K562 (cell line): ENCODE measurements around the gene RSPH6A. TPM values are rescaled to one million over a fixed set of nuclear protein-coding genes. Genes with fewer than 3 reads are reported as not detected.

Experiments
- AFF4 ChIP-seq: sonication (generic); formaldehyde crosslinking; IDR thresholded peaks from 2 replicates; pipeline ENCODE4 v1.8.0; 2023; ENCODE audit warnings: mild to moderate bottlenecking, missing genetic modification reagents
- ARHGAP35 ChIP-seq: fragments of 450-650 bp; IDR thresholded peaks from 2 replicates; pipeline ENCODE4 v1.6.1; 2018; ENCODE audit not compliant: partially characterized antibody
- CHD2 ChIP-seq: IDR thresholded peaks from 2 replicates; pipeline ENCODE4 v1.6.1; 2011; ENCODE audit warnings: low read depth, low read length
- ELF1 ChIP-seq: fragments of 200-800 bp; sonication (Bioruptor generic); IDR thresholded peaks from 2 replicates; pipeline ENCODE4 v1.6.1; 2016; ENCODE audit warnings: missing genetic modification characterization, missing compliant biosample characterization
- EP300 ChIP-seq: IDR thresholded peaks from 2 replicates; pipeline ENCODE4 v1.6.1; 2012; ENCODE audit warnings: low read length, improper control_type of control experiment
- FOXJ2 ChIP-seq: fragments of 200-800 bp; sonication (Bioruptor generic); IDR thresholded peaks from 2 replicates; pipeline ENCODE4 v1.6.1; 2016; ENCODE audit warnings: missing genetic modification characterization, missing compliant biosample characterization
- JUN ChIP-seq, 2 experiments: sonication (generic) in 1 of 2; formaldehyde crosslinking in 1 of 2; IDR thresholded peaks; 2 replicates each; pipeline versions ENCODE4 v1.6.1 to v1.8.0; 2012 to 2022; ENCODE audit warnings: borderline replicate concordance in 2 of 2, mild to moderate bottlenecking in 2 of 2, improper control_type of control experiment in 1 of 2, low read depth in 1 of 2, low read length in 1 of 2, missing genetic modification reagents in 1 of 2
- JUNB ChIP-seq: fragments of 450-650 bp; formaldehyde crosslinking; conservative IDR thresholded peaks from 2 replicates; pipeline ENCODE4 v1.4.0; 2020; ENCODE audit warnings: mild to moderate bottlenecking
- NCOA4 ChIP-seq: fragments of 450-650 bp; IDR thresholded peaks from 2 replicates; pipeline ENCODE4 v1.6.1; 2018; ENCODE audit warnings: mild to moderate bottlenecking; ENCODE audit not compliant: partially characterized antibody
- NONO ChIP-seq, 2 experiments: fragments of 200-400 bp in 1 of 2; fragments of 450-650 bp in 1 of 2; formaldehyde crosslinking in 1 of 2; IDR thresholded peaks; 2 replicates each; pipeline ENCODE4 v1.6.1; 2017; ENCODE audit warnings: low read depth in 2 of 2, mild to moderate bottlenecking in 2 of 2, moderate library complexity in 2 of 2, low read length in 1 of 2
- POLR2H ChIP-seq: IDR thresholded peaks from 2 replicates; pipeline ENCODE4 v1.6.1; 2016; ENCODE audit warnings: missing genetic modification characterization, low read depth, mild to moderate bottlenecking, control low read depth, missing compliant biosample characterization, moderate library complexity
- RBM25 ChIP-seq: fragments of 200-400 bp; formaldehyde crosslinking; IDR thresholded peaks from 2 replicates; pipeline ENCODE4 v1.6.1; 2018; ENCODE audit warnings: low read length, low read depth, moderate library complexity; ENCODE audit not compliant: severe bottlenecking
- RHOXF2B ChIP-seq: fragments of 250-450 bp; sonication (Bioruptor Pico); conservative IDR thresholded peaks from 2 replicates; pipeline ENCODE4 v1.5.1; 2021
- TEAD2 ChIP-seq: fragments of 450-650 bp; IDR thresholded peaks from 2 replicates; pipeline ENCODE4 v1.6.1; 2016; ENCODE audit warnings: missing genetic modification characterization, control low read depth, missing compliant biosample characterization
- ZKSCAN8 ChIP-seq: fragments of 200-800 bp; sonication (Bioruptor generic); IDR thresholded peaks from 2 replicates; pipeline ENCODE4 v1.6.1; 2016; ENCODE audit warnings: missing genetic modification characterization, missing compliant biosample characterization
- ZNF589 ChIP-seq: fragments of 200-800 bp; sonication (Bioruptor generic); IDR thresholded peaks from 2 replicates; pipeline ENCODE4 v1.6.1; 2016; ENCODE audit warnings: low read depth, missing genetic modification characterization, missing compliant biosample characterization
- polyA plus RNA-seq, 8 experiments: library from polyadenylated mRNA; depleted of rRNA in 4 of 8; stranded (reverse) in 5 of 8; unstranded in 3 of 8; fragments of >200 nt; fragmentation: Nextera tagmentation in 2 of 8; fragmentation: Illumina TruSeq in 1 of 8; extraction: Ambion mirVana in 2 of 8; extraction: Trizol in 1 of 8; gene quantifications; 2 replicates each; pipeline versions ENCODE4 v1.2.1 to v1.2.3, GENCODE V29; 2011 to 2014; ENCODE audit warnings: inconsistent platforms in 1 of 8, missing spikeins in 1 of 8
- total RNA-seq, 7 experiments: library from RNA; depleted of rRNA in 6 of 7; stranded (reverse); fragments of >200 nt in 6 of 7; fragmentation: Illumina TruSeq in 2 of 7; extraction: Trizol in 2 of 7; gene quantifications; 2 replicates each; pipeline versions ENCODE4 v1.2.1 to v1.2.3, GENCODE V29; 2011 to 2021; ENCODE audit warnings: low replicate concordance in 1 of 7
- TF ChIP-seq, protein P1 (sequence below), 2 experiments: fragments of 450-650 bp; IDR thresholded peaks; 2 replicates each; pipeline ENCODE4 v1.6.1; 2016
- TF ChIP-seq, protein P2 (sequence below), 2 experiments: fragments of 450-650 bp in 1 of 2; sonication (generic) in 1 of 2; formaldehyde crosslinking in 1 of 2; IDR thresholded peaks in 1 of 2; conservative IDR thresholded peaks in 1 of 2; 2 replicates each; pipeline versions ENCODE4 v1.6.1 to v1.8.1; 2016 to 2023; ENCODE audit warnings: mild to moderate bottlenecking in 2 of 2, moderate library complexity in 2 of 2, inconsistent platforms in 1 of 2, missing genetic modification reagents in 1 of 2
- TF ChIP-seq, protein P3 (sequence below): fragments of 450-650 bp; formaldehyde crosslinking; IDR thresholded peaks from 2 replicates; pipeline ENCODE4 v1.4.0; 2020; ENCODE audit warnings: mild to moderate bottlenecking, moderate library complexity

RSPH6A gene
- total and polyA plus RNA-seq, 9 of the 15 experiments (the other 6 are each of a cell fraction or from before 2014, with no cell fraction given) = 0.03 to 0.15 (median 0.07) TPM; not detected in 5

GRCh38 chr19:45862564-45863334, 47.6 kb upstream of the RSPH6A start, which contains the start of gene SYMPK (continued):
- TF ChIP-seq JUN (IDR thresholded peaks at IDR 0.05; ENCODE audit: borderline replicate concordance, low read depth, low read length) (no peak), JUN (CRISPR knock-in tag; IDR thresholded peaks at IDR 0.05; ENCODE audit: borderline replicate concordance) (no peak), ZNF589 (CRISPR knock-in tag) (no peak), POLR2H (tag) (peak; percentile 47), FOXJ2 (tag) (0 out of 2 replicates have a peak, but pooled peaks have one; percentile 16), TEAD2 (tag) (no peak), ARHGAP35 (no peak), AFF4 (CRISPR knock-in tag) (no peak), NONO (IDR thresholded peaks at IDR 0.05; ENCODE audit: low read depth in 2 of 2, low read length in 1 of 2) (no peak), NCOA4 (no peak), RHOXF2B (CRISPR knock-in tag) (no peak), ZKSCAN8 (no peak), ELF1 (tag) (peak; percentile 94), CHD2 (peak; percentile 56), EP300 (no peak), JUNB (no peak), RBM25 (peak; percentile 55)
- TF ChIP-seq, protein P1, sequence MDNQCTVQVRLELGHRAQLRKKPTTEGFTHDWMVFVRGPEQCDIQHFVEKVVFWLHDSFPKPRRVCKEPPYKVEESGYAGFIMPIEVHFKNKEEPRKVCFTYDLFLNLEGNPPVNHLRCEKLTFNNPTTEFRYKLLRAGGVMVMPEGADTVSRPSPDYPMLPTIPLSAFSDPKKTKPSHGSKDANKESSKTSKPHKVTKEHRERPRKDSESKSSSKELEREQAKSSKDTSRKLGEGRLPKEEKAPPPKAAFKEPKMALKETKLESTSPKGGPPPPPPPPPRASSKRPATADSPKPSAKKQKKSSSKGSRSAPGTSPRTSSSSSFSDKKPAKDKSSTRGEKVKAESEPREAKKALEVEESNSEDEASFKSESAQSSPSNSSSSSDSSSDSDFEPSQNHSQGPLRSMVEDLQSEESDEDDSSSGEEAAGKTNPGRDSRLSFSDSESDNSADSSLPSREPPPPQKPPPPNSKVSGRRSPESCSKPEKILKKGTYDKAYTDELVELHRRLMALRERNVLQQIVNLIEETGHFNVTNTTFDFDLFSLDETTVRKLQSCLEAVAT (IDR thresholded peaks at IDR 0.05) = no peak; a peak in 1 of 4 replicates
- TF ChIP-seq, protein P2, sequence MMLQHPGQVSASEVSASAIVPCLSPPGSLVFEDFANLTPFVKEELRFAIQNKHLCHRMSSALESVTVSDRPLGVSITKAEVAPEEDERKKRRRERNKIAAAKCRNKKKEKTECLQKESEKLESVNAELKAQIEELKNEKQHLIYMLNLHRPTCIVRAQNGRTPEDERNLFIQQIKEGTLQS (IDR thresholded peaks at IDR 0.05) = no peak
- TF ChIP-seq, protein P2 (CRISPR knock-in tag; conservative IDR thresholded peaks at IDR 0.05) = 0 out of 2 replicates have a peak, but pooled peaks have one; percentile 36
- TF ChIP-seq, protein P3, sequence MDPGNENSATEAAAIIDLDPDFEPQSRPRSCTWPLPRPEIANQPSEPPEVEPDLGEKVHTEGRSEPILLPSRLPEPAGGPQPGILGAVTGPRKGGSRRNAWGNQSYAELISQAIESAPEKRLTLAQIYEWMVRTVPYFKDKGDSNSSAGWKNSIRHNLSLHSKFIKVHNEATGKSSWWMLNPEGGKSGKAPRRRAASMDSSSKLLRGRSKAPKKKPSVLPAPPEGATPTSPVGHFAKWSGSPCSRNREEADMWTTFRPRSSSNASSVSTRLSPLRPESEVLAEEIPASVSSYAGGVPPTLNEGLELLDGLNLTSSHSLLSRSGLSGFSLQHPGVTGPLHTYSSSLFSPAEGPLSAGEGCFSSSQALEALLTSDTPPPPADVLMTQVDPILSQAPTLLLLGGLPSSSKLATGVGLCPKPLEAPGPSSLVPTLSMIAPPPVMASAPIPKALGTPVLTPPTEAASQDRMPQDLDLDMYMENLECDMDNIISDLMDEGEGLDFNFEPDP (CRISPR knock-in tag) = no peak
